ENCODE data around the gene LMO4. TPM values are rescaled to one million over a fixed set of nuclear protein-coding genes. Genes with fewer than 3 reads are reported as not detected.

LMO4 gene
- total and polyA plus RNA-seq, 10 of the 15 experiments (the other 5 are each of a cell fraction or from before 2014, with no cell fraction given) = 3.8 to 76.6 (median 20.7) TPM

GRCh38 chr1:87305151-87305550 lies 23.5 kb upstream of the LMO4 start:
- in situ Hi-C loops (cut with MboI) = no loop called here

More at GRCh38 chr1:87305151-87305550, 23.5 kb upstream of the LMO4 start:
- Histone ChIP-seq H3K27ac (ENCODE audit: control insufficient read depth, insufficient read depth) (no peak overlapping the region), H3K9ac (ENCODE audit: control insufficient read depth, insufficient read depth, low read length) (no peak overlapping the region), H3K4me2 (ENCODE audit: control insufficient read depth, insufficient read depth) (no peak overlapping the region), H3K4me1 (ENCODE audit: control insufficient read depth, insufficient read depth, low read length) (no peaks in the 10 kb centered on the region), H4K20me1 (ENCODE audit: control insufficient read depth, insufficient read depth) (no peaks in the 10 kb centered on the region), H3K79me2 (ENCODE audit: control insufficient read depth, insufficient read depth, low read length) (no peaks in the 10 kb centered on the region), H3K4me3 (no peak overlapping the region), H3K36me3 (ENCODE audit: control insufficient read depth in 2 of 2, insufficient read depth in 2 of 2, low read length in 1 of 2) (no peaks in the 10 kb centered on the region), H2AFZ (ENCODE audit: control insufficient read depth, low read depth, low read length) (no peak overlapping the region), H3K9me3 (replicated peaks; ENCODE audit: control insufficient read depth, insufficient read depth, low read length) (no peaks in the 10 kb centered on the region), H3K27me3 (replicated peaks in 1 of 2; ENCODE audit: control insufficient read depth in 2 of 2, insufficient read depth in 2 of 2, low read length in 1 of 2) (peaks cover 0 to 5% of the 10 kb centered on the region in 2 experiments; a peak in 2 of 4 replicates)
- BruUV-seq (replicated peaks) = no TSS peak
- FAIRE-seq (no peak), ATAC-seq (no peak), DNase-seq (ENCODE audit: low read depth, low spot score) (no peak)
- 46% methylated on average over 5 of the region's 5 CpGs for WGBS (ENCODE audit: insufficient coverage, insufficient replicate concordance, low lambda C conversion rate, missing lambda C conversion rate)
- intact Hi-C loops (cut with micrococcal nuclease; ENCODE audit: unreplicated experiment) = no loop called here
- POLR2A ChIA-PET = no interaction called here
- CTCF ChIA-PET = interaction anchor here (0.7 to 1.7 kb wide), 3 partner anchors 12 to 677 kb away, joined by 3 to 10 read pairs (median 4); no protein-coding TSS in a partner anchor
- SMC1A ChIA-PET (ENCODE audit: uncharacterized antibody, unreplicated experiment) = no interaction called here
- no peak for TF ChIP-seq TCF7 (IDR thresholded peaks at IDR 0.05; ENCODE audit: borderline replicate concordance)
- no peak for TF ChIP-seq RB1 (IDR thresholded peaks at IDR 0.05; ENCODE audit: borderline replicate concordance)
- no peak for TF ChIP-seq POLR2AphosphoS5 (IDR thresholded peaks at IDR 0.05; ENCODE audit: low read length)
- TF ChIP-seq E2F8 (IDR thresholded peaks at IDR 0.05; ENCODE audit: low read depth, partially characterized antibody) = no peak
- TF ChIP-seq SRF (IDR thresholded peaks at IDR 0.05; ENCODE audit: low read depth in 2 of 2, low read length in 2 of 2) = no peak
- no peak for TF ChIP-seq MYB (IDR thresholded peaks at IDR 0.05; ENCODE audit: borderline replicate concordance, low read depth, low read length)
- TF ChIP-seq CHD2 (IDR thresholded peaks at IDR 0.05; ENCODE audit: borderline replicate concordance, low read depth, low read length) = no peak
- no peak for TF ChIP-seq SMARCA5 (IDR thresholded peaks at IDR 0.05)
- TF ChIP-seq SUPT20H (IDR thresholded peaks at IDR 0.05; ENCODE audit: borderline replicate concordance, control insufficient read depth, low read depth, low read length) = no peak
- TF ChIP-seq CREB1 (IDR thresholded peaks at IDR 0.05; ENCODE audit: low read depth) = no peak
- no peak for TF ChIP-seq CTCF (IDR thresholded peaks at IDR 0.05 in 2 of 3, conservative IDR thresholded peaks at IDR 0.05 in 1 of 3; ENCODE audit: control insufficient read depth in 2 of 3, extremely low read depth in 1 of 3, insufficient read depth in 1 of 3, low read depth in 3 of 3, low read length in 3 of 3)
- no peak for TF ChIP-seq SPI1 (IDR thresholded peaks at IDR 0.05; ENCODE audit: borderline replicate concordance, insufficient read depth, low read depth, low read length)
- no peak for TF ChIP-seq SIN3A (IDR thresholded peaks at IDR 0.05; ENCODE audit: low read depth, low read length)
- no peak for TF ChIP-seq CHD1 (IDR thresholded peaks at IDR 0.05; ENCODE audit: low read depth, low read length)
- TF ChIP-seq CREM (IDR thresholded peaks at IDR 0.05; ENCODE audit: low read depth) = no peak
- RAD21 ChIA-PET (ENCODE audit: unreplicated experiment) = no interaction called here
